Measurements from ENCODE around the gene METRNL. TPM values are rescaled to one million over a fixed set of nuclear protein-coding genes. Genes with fewer than 3 reads are reported as not detected.

METRNL gene
- polyA plus RNA-seq, 1 donor from 2014 or later = 15.1 TPM

DNA sequence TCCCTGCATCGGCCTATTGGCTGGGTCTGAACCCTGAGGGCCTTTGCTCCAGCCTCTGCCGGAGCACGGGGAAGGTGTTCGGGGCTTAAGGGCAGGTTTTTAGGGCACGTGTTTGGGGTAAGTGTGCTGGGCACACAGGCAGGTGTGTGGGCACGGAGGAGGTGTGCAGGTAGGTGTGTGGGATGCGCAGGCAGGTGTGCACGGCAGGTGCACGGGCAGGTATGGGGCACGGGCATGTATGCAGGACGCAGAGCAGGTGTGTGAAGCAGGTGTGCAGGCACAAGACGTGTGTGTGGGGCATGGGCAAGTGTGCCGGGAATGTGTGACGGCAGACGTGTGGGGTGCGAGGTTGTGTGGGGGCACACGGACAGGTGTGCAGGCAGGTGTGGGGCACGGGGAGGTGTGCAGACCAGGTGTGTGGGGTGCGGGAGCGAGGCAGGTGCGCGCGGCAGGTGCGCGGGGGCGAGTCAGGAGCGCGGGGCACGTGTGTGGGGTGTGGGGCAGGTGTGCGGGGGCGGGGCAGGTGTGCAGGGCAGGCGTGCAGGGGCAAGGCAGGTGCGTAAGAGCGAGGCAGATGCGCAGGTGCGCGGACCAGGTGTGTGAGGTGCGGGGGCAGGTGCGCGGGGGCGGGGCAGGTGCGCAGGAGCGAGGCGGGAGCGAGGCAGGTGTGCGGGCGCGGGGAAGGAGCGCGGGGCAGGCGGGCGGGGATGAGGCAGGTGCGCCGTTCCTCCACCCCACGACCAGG, 28.6 kb upstream of the METRNL start:
- H4K20me1 ChIP-seq (ENCODE audit: insufficient read depth) = no peaks in the 10 kb centered on the region
- no peaks in the 10 kb centered on the region for H3K9me2 ChIP-seq (ENCODE audit: insufficient read depth, low read length)
- peak overlapping the region; percentile 24 for H3K27ac ChIP-seq (ENCODE audit: low read length)
- H3K9me3 ChIP-seq (ENCODE audit: low read length) = no peaks in the 10 kb centered on the region
- H3F3A ChIP-seq (ENCODE audit: insufficient read depth, low read length, poor library complexity, severe bottlenecking) = no peaks in the 10 kb centered on the region
- no peaks in the 10 kb centered on the region for H3K79me2 ChIP-seq (replicated peaks; ENCODE audit: insufficient read depth, low read length)
- no peaks in the 10 kb centered on the region for H3K27me3 ChIP-seq (ENCODE audit: insufficient read depth, low read depth, low read length)
- peak overlapping the region; percentile 65 for H2AFZ ChIP-seq (ENCODE audit: low read depth, low read length)
- peak overlapping the region; percentile 92 for H3K4me3 ChIP-seq (ENCODE audit: low read length)
- TF ChIP-seq CTCF (IDR thresholded peaks at IDR 0.05; ENCODE audit: poor library complexity, severe bottlenecking) = no peak
- TF ChIP-seq EP300 (conservative IDR thresholded peaks at IDR 0.05; ENCODE audit: poor library complexity, severe bottlenecking) = no peak
- no peak for TF ChIP-seq RAD21 (conservative IDR thresholded peaks at IDR 0.05)
- TF ChIP-seq, protein P1, sequence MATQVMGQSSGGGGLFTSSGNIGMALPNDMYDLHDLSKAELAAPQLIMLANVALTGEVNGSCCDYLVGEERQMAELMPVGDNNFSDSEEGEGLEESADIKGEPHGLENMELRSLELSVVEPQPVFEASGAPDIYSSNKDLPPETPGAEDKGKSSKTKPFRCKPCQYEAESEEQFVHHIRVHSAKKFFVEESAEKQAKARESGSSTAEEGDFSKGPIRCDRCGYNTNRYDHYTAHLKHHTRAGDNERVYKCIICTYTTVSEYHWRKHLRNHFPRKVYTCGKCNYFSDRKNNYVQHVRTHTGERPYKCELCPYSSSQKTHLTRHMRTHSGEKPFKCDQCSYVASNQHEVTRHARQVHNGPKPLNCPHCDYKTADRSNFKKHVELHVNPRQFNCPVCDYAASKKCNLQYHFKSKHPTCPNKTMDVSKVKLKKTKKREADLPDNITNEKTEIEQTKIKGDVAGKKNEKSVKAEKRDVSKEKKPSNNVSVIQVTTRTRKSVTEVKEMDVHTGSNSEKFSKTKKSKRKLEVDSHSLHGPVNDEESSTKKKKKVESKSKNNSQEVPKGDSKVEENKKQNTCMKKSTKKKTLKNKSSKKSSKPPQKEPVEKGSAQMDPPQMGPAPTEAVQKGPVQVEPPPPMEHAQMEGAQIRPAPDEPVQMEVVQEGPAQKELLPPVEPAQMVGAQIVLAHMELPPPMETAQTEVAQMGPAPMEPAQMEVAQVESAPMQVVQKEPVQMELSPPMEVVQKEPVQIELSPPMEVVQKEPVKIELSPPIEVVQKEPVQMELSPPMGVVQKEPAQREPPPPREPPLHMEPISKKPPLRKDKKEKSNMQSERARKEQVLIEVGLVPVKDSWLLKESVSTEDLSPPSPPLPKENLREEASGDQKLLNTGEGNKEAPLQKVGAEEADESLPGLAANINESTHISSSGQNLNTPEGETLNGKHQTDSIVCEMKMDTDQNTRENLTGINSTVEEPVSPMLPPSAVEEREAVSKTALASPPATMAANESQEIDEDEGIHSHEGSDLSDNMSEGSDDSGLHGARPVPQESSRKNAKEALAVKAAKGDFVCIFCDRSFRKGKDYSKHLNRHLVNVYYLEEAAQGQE (IDR thresholded peaks at IDR 0.05; ENCODE audit: borderline replicate concordance) = no peak
- no peak for TF ChIP-seq POLR2AphosphoS5 (IDR thresholded peaks at IDR 0.05)
- no peak for TF ChIP-seq MXI1 (conservative IDR thresholded peaks at IDR 0.05; ENCODE audit: poor library complexity, severe bottlenecking)
- peak overlapping the region; percentile 70 for H3K9ac ChIP-seq (ENCODE audit: low read length)
- no peaks in the 10 kb centered on the region for H3K36me3 ChIP-seq (ENCODE audit: insufficient read depth, low read length)
- H3K4me2 ChIP-seq (ENCODE audit: low read length) = no peak overlapping the region

- peak overlapping the region; percentile 81 for H2AFZ ChIP-seq (ENCODE audit: low read depth, low read length)
- no peaks in the 10 kb centered on the region for H3K36me3 ChIP-seq (ENCODE audit: insufficient read depth, low read length)
- no peaks in the 10 kb centered on the region for H4K20me1 ChIP-seq (ENCODE audit: insufficient read depth)
- H3K27me3 ChIP-seq (ENCODE audit: insufficient read depth, low read depth, low read length) = no peaks in the 10 kb centered on the region
- peak overlapping the region; percentile 45 for H3K27ac ChIP-seq (ENCODE audit: low read length)
- no peaks in the 10 kb centered on the region for H3K79me2 ChIP-seq (replicated peaks; ENCODE audit: insufficient read depth, low read length)
- no peak overlapping the region for H3K4me2 ChIP-seq (ENCODE audit: low read length)
- TF ChIP-seq MXI1 (conservative IDR thresholded peaks at IDR 0.05; ENCODE audit: poor library complexity, severe bottlenecking) = peak; percentile 95
- peak; percentile 13 for TF ChIP-seq EP300 (conservative IDR thresholded peaks at IDR 0.05; ENCODE audit: poor library complexity, severe bottlenecking)
- TF ChIP-seq TAF1 (IDR thresholded peaks at IDR 0.05; ENCODE audit: low read depth) = no peak
- TF ChIP-seq RAD21 (conservative IDR thresholded peaks at IDR 0.05) = peak; percentile 43
- peak; percentile 51 for TF ChIP-seq SMC3 (conservative IDR thresholded peaks at IDR 0.05; ENCODE audit: poor library complexity)
- TF ChIP-seq, protein P1 (IDR thresholded peaks at IDR 0.05; ENCODE audit: borderline replicate concordance) = peak; percentile 2
- TF ChIP-seq CTCF (IDR thresholded peaks at IDR 0.05; ENCODE audit: poor library complexity, severe bottlenecking) = peak; percentile 20
- TF ChIP-seq POLR2AphosphoS5 (IDR thresholded peaks at IDR 0.05) = peak; percentile 19
- no peak for TF ChIP-seq EZH2 (IDR thresholded peaks at IDR 0.05; ENCODE audit: borderline replicate concordance, insufficient read depth, low read length, poor library complexity, severe bottlenecking)
- peak overlapping the region; percentile 92 for H3K4me3 ChIP-seq (ENCODE audit: low read length)
- H3K9me2 ChIP-seq (ENCODE audit: insufficient read depth, low read length) = no peaks in the 10 kb centered on the region
- peak overlapping the region; percentile 70 for H3K9ac ChIP-seq (ENCODE audit: low read length)
- no peaks in the 10 kb centered on the region for H3F3A ChIP-seq (ENCODE audit: insufficient read depth, low read length, poor library complexity, severe bottlenecking)
- no peaks in the 10 kb centered on the region for H3K9me3 ChIP-seq (ENCODE audit: low read length)
These were observed 27.8 kb upstream of the METRNL start for GRCh38 chr17:83051396-83052240.
